Stimulated activated naive CD8-positive, alpha-beta T cell treated with anti-CD3 and anti-CD28 coated beads, Interleukin-15, Interleukin-2, amounts not matched to agents 100 ng/mL and 50 ng/mL, for 24 hours (primary cell): Measurements from ENCODE around the gene GRIN1.
"Not testable (repeated sequence)": the region's sequence is repeated elsewhere in the genome, so short reads cannot be mapped to it uniquely, and the experiment has no call there.

Source experiments
- H3K27ac Mint-ChIP-seq: one replicate; pipeline ENCODE4 v1.8.0; 2021; ENCODE audit warnings: mild to moderate bottlenecking, mixed read lengths
- H3K27me3 Mint-ChIP-seq: one replicate; pipeline ENCODE4 v1.8.0; 2021; ENCODE audit warnings: mixed read lengths
- H3K36me3 Mint-ChIP-seq: one replicate; pipeline ENCODE4 v1.8.0; 2021; ENCODE audit warnings: low read depth, mixed read lengths
- H3K4me1 Mint-ChIP-seq: one replicate; pipeline ENCODE4 v1.8.0; 2021; ENCODE audit warnings: low read depth, mixed read lengths
- H3K4me3 Mint-ChIP-seq: one replicate; pipeline ENCODE4 v1.8.0; 2021; ENCODE audit warnings: mild to moderate bottlenecking, mixed read lengths
- H3K9me3 Mint-ChIP-seq: one replicate; pipeline ENCODE4 v1.8.0; 2021; ENCODE audit warnings: mixed read lengths

Gene GRIN1

GRCh38 chr9:137134191-137134590, 4.8 kb upstream of the GRIN1 start:
- Mint-ChIP-seq H3K9me3 (no peaks in the 10 kb centered on the region), H3K4me3 (no peak overlapping the region), H3K27ac (no peak overlapping the region), H3K4me1 (peaks cover 3% of the 10 kb centered on the region), H3K36me3 (no peaks in the 10 kb centered on the region), H3K27me3 (peaks cover 35% of the 10 kb centered on the region)

GRCh38 chr9:137135154-137135553, 3.8 kb upstream of the GRIN1 start:
- H3K36me3 Mint-ChIP-seq, H3K27ac Mint-ChIP-seq, H3K9me3 Mint-ChIP-seq, H3K4me1 Mint-ChIP-seq, H3K4me3 Mint-ChIP-seq: not testable (repeated sequence)
- peaks cover 44% of the 10 kb centered on the region for H3K27me3 Mint-ChIP-seq

- H3K4me3 Mint-ChIP-seq: no peak overlapping the region
- peaks cover 53% of the 10 kb centered on the region for H3K27me3 Mint-ChIP-seq
- H3K27ac Mint-ChIP-seq: no peak overlapping the region
- no peaks in the 10 kb centered on the region for H3K9me3 Mint-ChIP-seq
- H3K36me3 Mint-ChIP-seq: no peaks in the 10 kb centered on the region
- peaks cover 2% of the 10 kb centered on the region for H3K4me1 Mint-ChIP-seq
Observed at GRCh38 chr9:137136261-137136880, 2.6 kb upstream of the GRIN1 start.

GRCh38 chr9:137136881-137137607, 1.9 kb upstream of the GRIN1 start:
- Mint-ChIP-seq H3K36me3 (no peaks in the 10 kb centered on the region), H3K27me3 (peaks cover 53% of the 10 kb centered on the region), H3K4me1 (peaks cover 2% of the 10 kb centered on the region), H3K4me3 (no peak overlapping the region), H3K27ac (no peak overlapping the region), H3K9me3 (no peaks in the 10 kb centered on the region)

- Mint-ChIP-seq H3K9me3 (no peaks in the 10 kb centered on the region), H3K27me3 (peaks cover 56% of the 10 kb centered on the region), H3K27ac (no peak overlapping the region), H3K4me1 (peaks cover 2% of the 10 kb centered on the region), H3K36me3 (no peaks in the 10 kb centered on the region), H3K4me3 (no peak overlapping the region)
Observed at GRCh38 chr9:137138058-137138721, 764 bp upstream of the GRIN1 start.

GRCh38 chr9:137139468-137140150, 655 bp downstream of the GRIN1 start:
- peaks cover 2% of the 10 kb centered on the region for H3K4me1 Mint-ChIP-seq
- no peaks in the 10 kb centered on the region for H3K36me3 Mint-ChIP-seq
- no peaks in the 10 kb centered on the region for H3K9me3 Mint-ChIP-seq
- H3K4me3 Mint-ChIP-seq: no peak overlapping the region
- H3K27ac Mint-ChIP-seq: no peak overlapping the region
- H3K27me3 Mint-ChIP-seq: peaks cover 61% of the 10 kb centered on the region

GRCh38 chr9:137140151-137141012, 1.4 kb downstream of the GRIN1 start:
- Mint-ChIP-seq H3K4me3 (no peak overlapping the region), H3K27ac (no peak overlapping the region), H3K4me1 (peaks cover 2% of the 10 kb centered on the region), H3K36me3 (no peaks in the 10 kb centered on the region), H3K9me3 (no peaks in the 10 kb centered on the region), H3K27me3 (peaks cover 57% of the 10 kb centered on the region)

GRCh38 chr9:137141050-137141810, 2.3 kb downstream of the GRIN1 start:
- Mint-ChIP-seq H3K36me3 (no peaks in the 10 kb centered on the region), H3K27me3 (peaks cover 50% of the 10 kb centered on the region), H3K27ac (no peak overlapping the region), H3K4me1 (peaks cover 2% of the 10 kb centered on the region), H3K9me3 (no peaks in the 10 kb centered on the region), H3K4me3 (no peak overlapping the region)

- no peak overlapping the region for H3K4me3 Mint-ChIP-seq
- H3K27me3 Mint-ChIP-seq: peaks cover 47% of the 10 kb centered on the region
- no peaks in the 10 kb centered on the region for H3K9me3 Mint-ChIP-seq
- H3K27ac Mint-ChIP-seq: no peak overlapping the region
- peaks cover 2% of the 10 kb centered on the region for H3K4me1 Mint-ChIP-seq
- H3K36me3 Mint-ChIP-seq: no peaks in the 10 kb centered on the region
Observed at GRCh38 chr9:137141976-137142936, 3.3 kb downstream of the GRIN1 start.

GRCh38 chr9:137143459-137143858, 4.5 kb downstream of the GRIN1 start:
- Mint-ChIP-seq H3K4me3 (no peak overlapping the region), H3K27ac (no peak overlapping the region), H3K27me3 (peaks cover 38% of the 10 kb centered on the region), H3K9me3 (no peaks in the 10 kb centered on the region), H3K36me3 (no peaks in the 10 kb centered on the region), H3K4me1 (peaks cover 2% of the 10 kb centered on the region)

- Mint-ChIP-seq H3K27me3 (peaks cover 22% of the 10 kb centered on the region), H3K4me3 (no peak overlapping the region), H3K27ac (no peak overlapping the region)
Observed at GRCh38 chr9:137145731-137146526, 7.0 kb downstream of the GRIN1 start.

GRCh38 chr9:137146527-137146918, 7.6 kb downstream of the GRIN1 start:
- no peaks in the 10 kb centered on the region for H3K9me3 Mint-ChIP-seq
- H3K4me3 Mint-ChIP-seq: no peak overlapping the region
- H3K27me3 Mint-ChIP-seq: peaks cover 20% of the 10 kb centered on the region
- peaks cover 10% of the 10 kb centered on the region for H3K4me1 Mint-ChIP-seq
- H3K27ac Mint-ChIP-seq: no peak overlapping the region
- H3K36me3 Mint-ChIP-seq: no peaks in the 10 kb centered on the region

More at GRCh38 chr9:137145731-137146526, 7.0 kb downstream of the GRIN1 start:
- Mint-ChIP-seq H3K36me3 (no peaks in the 10 kb centered on the region), H3K9me3 (no peaks in the 10 kb centered on the region), H3K4me1 (peaks cover 6% of the 10 kb centered on the region)
